GM12878 (cell line): Measurements from ENCODE around the gene PLCB2.

Experiments used
- BMI1 ChIP-seq: fragments of 450-650 bp; IDR thresholded peaks from 2 replicates; pipeline ENCODE4 v1.6.1; 2016; ENCODE audit warnings: mild to moderate bottlenecking, moderate library complexity, borderline replicate concordance
- TF ChIP-seq, protein P1 (sequence below), 3 experiments: IDR thresholded peaks in 2 of 3; conservative IDR thresholded peaks in 1 of 3; 2 replicates each; pipeline ENCODE4 v1.5.1; 2011; ENCODE audit warnings: low read depth in 3 of 3, low read length in 3 of 3, mild to moderate bottlenecking in 3 of 3, control low read depth in 2 of 3, moderate library complexity in 2 of 3, inconsistent platforms in 1 of 3, mixed read lengths in 1 of 3; ENCODE audit not compliant: control insufficient read depth in 2 of 3, insufficient read depth in 1 of 3; ENCODE audit errors: extremely low read depth in 1 of 3

DNA sequence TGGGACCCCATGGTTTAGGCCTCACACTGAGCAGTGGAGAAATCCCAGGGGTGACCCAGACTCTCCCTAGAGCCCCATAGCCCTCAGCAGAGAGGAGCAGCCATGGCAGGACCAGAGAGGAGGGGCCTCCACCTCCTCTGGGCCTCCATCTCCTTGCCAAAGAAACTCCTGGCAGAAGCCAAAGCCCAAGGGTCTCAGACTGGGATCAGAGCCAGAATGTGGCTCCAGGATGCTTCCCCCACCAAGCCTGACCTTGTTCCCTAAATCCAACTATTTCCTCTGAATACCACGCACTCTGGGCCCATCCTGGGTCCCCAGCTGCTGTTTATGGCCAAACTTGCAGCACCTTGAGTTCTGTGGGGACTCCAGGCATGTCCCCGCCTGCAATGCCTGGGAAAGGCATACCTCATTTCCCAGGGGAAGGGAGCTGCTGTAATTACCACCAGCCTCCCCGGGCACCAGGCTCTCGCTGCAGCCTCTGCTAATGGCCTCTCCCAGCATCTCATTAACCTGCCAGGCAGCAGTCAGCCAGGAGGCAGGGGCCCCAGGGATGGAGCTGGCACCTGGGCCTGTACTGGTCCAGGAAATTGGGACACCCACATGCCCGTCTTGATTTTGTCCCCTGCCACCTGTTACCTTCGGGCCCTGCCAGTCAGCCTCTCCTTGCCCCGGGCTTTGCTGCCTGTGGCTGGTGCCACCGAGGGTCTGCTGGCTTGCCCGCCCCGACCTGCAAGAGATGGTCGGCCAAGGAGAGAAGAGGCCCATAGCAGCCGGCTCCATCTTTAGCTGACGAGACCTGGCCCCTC lies 28.4 kb upstream of the PLCB2 start:
- no peak for TF ChIP-seq BMI1
- TF ChIP-seq, protein P1, sequence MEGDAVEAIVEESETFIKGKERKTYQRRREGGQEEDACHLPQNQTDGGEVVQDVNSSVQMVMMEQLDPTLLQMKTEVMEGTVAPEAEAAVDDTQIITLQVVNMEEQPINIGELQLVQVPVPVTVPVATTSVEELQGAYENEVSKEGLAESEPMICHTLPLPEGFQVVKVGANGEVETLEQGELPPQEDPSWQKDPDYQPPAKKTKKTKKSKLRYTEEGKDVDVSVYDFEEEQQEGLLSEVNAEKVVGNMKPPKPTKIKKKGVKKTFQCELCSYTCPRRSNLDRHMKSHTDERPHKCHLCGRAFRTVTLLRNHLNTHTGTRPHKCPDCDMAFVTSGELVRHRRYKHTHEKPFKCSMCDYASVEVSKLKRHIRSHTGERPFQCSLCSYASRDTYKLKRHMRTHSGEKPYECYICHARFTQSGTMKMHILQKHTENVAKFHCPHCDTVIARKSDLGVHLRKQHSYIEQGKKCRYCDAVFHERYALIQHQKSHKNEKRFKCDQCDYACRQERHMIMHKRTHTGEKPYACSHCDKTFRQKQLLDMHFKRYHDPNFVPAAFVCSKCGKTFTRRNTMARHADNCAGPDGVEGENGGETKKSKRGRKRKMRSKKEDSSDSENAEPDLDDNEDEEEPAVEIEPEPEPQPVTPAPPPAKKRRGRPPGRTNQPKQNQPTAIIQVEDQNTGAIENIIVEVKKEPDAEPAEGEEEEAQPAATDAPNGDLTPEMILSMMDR (IDR thresholded peaks at IDR 0.05 in 2 of 3, conservative IDR thresholded peaks at IDR 0.05 in 1 of 3; ENCODE audit: control insufficient read depth in 2 of 3, extremely low read depth in 1 of 3, insufficient read depth in 1 of 3, low read depth in 3 of 3, low read length in 3 of 3), result no peak
